ENCODE measurements around the gene ZFP57.

Gene ZFP57

GRCh38 chr6:29626948-29627754, 53.8 kb downstream of the ZFP57 start:
- Mint-ChIP-seq H3K4me3 (peak overlapping the region; percentile 85), H3K4me1 (peaks cover 46% of the 10 kb centered on the region), H3K36me3 (peaks cover 12% of the 10 kb centered on the region), H3K27ac (peak overlapping the region; percentile 30), H3K9me3 (no peaks in the 10 kb centered on the region)
- no peak for ATAC-seq
- no peak for DNase-seq (ENCODE audit: low spot score in 2 of 2)

DNA sequence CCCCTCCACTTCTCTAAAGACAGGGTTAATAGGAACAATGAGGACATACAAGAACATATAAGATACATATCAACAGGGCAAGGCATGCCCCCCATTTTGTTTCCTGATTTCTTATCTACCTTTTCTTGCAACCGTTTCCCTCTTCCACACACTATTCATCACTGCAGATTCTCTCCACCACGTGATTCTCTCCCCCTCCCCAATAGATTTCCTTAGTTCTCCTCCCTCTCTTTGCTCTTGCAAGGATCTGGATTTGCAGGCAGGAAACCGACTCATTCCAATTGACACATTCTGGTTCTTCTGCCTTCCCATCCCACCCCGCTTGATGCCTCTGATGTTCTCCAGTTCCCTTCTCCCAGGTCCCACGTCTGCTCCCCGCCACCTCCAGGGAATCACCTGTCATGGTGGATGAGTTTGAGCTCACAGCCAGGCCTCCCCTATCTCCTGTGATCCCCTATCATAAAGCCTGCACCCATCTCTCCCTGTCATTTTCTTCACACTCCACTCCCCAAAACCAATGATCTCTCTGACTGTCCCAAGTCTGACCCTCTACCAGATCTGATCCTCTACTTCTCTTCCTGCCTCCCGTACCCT, 55.5 kb downstream of the ZFP57 start:
- DNase-seq (ENCODE audit: low spot score in 2 of 2) = no peak
- Mint-ChIP-seq H3K36me3 (peaks cover 15% of the 10 kb centered on the region), H3K4me1 (peaks cover 29% of the 10 kb centered on the region), H3K9me3 (no peaks in the 10 kb centered on the region), H3K4me3 (no peak overlapping the region), H3K27ac (no peak overlapping the region)
- ATAC-seq = no peak

DNA sequence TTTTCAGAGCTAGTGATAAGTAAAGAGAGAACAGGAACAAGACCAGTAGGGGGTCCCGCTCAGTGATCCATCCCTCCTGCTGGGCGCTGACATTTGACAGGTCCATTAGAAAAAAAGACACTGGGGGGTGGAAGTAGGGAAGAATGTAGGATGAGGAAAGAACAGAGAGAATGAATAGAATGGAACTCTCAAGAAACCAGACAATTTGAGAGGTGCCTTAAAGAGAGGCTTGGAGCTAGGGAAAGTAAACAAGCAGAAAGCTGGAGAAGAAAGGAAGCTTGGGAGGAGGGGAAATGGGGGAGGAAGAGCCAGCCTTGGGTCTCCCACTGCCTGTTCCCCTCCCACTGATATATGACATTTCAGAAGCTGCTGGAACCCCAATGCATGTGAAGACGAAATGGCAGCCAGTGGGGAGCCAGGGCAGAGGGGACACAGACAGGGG, 56.4 kb downstream of the ZFP57 start:
- Mint-ChIP-seq H3K9me3 (no peaks in the 10 kb centered on the region), H3K4me1 (peaks cover 20% of the 10 kb centered on the region), H3K27ac (peak overlapping the region; percentile 6), H3K36me3 (peaks cover 20% of the 10 kb centered on the region), H3K4me3 (no peak overlapping the region)
- no peak for ATAC-seq
- DNase-seq (ENCODE audit: low spot score in 2 of 2) = no peak
